ENCODE data around the gene DNAH7. TPM values are rescaled to one million over a fixed set of nuclear protein-coding genes. Genes with fewer than 3 reads are reported as not detected.
"Not testable (repeated sequence)": the region's sequence is repeated elsewhere in the genome, so short reads cannot be mapped to it uniquely, and the experiment has no call there.

The DNAH7 gene
- total RNA-seq, 1 donor from 2014 or later: 0.98 TPM

GRCh38 chr2:195695002-195695631 lies 373.5 kb downstream of the DNAH7 start:
- intact Hi-C loops (cut with DNase I): no loop called here

GRCh38 chr2:195694553-195694952 lies 374.1 kb downstream of the DNAH7 start:
- Histone ChIP-seq H3K27ac (no peak overlapping the region), H3K9me3 (no peaks in the 10 kb centered on the region), H3K36me3 (no peaks in the 10 kb centered on the region), H3K27me3 (no peaks in the 10 kb centered on the region), H3K4me3 (no peak overlapping the region), H3K4me1 (no peaks in the 10 kb centered on the region)
- no peak for TF ChIP-seq CTCF (IDR thresholded peaks at IDR 0.05)
- no peak for DNase-seq
- intact Hi-C loops (cut with DNase I): no loop called here
- no peak for ATAC-seq

More at GRCh38 chr2:195695002-195695631, 373.5 kb downstream of the DNAH7 start:
- no peak for TF ChIP-seq CTCF (IDR thresholded peaks at IDR 0.05)
- ATAC-seq (no peak), DNase-seq (no peak)
- Histone ChIP-seq H3K9me3 (peaks cover 4% of the 10 kb centered on the region), H3K4me1 (no peaks in the 10 kb centered on the region), H3K4me3 (no peak overlapping the region), H3K36me3 (no peaks in the 10 kb centered on the region), H3K27ac (no peak overlapping the region), H3K27me3 (no peaks in the 10 kb centered on the region)

GRCh38 chr2:195692531-195692930 lies 376.1 kb downstream of the DNAH7 start:
- H3K27ac ChIP-seq; DNase-seq; H3K9me3 ChIP-seq; H3K36me3 ChIP-seq; H3K4me3 ChIP-seq; H3K4me1 ChIP-seq; H3K27me3 ChIP-seq; intact Hi-C loops (cut with DNase I); ATAC-seq: not testable (repeated sequence)

Other genes starting within 250 kb of the DNAH7 start
- 66.9 TPM for gene STK17B, start 102.7 kb upstream of the DNAH7 start, total RNA-seq

Data from upper lobe of right lung (tissue), 1 donor.